PC-3 (cell line): ENCODE measurements around the gene APOA4. TPM values are rescaled to one million over a fixed set of nuclear protein-coding genes. Genes with fewer than 3 reads are reported as not detected.

Source experiments
- ATAC-seq: fragments of 200-7000 bp; cut with Tn5 transposase; 2 replicates; pipeline ENCODE4 v1.9.1; 2020; ENCODE audit warnings: mild to moderate bottlenecking, moderate library complexity
- BruUV-seq: library from RNA; stranded (reverse); fragments of 400-500 nt; replicated peaks from 2 replicates; lab custom pipeline; 2021; lab: Mats Ljungman, UMichigan
- CTCF ChIA-PET: fragments of 300-600 bp; sonication (Branson Sonifier 250); formaldehyde crosslinking; loops from one replicate; lab custom pipeline; 2022; ENCODE audit warnings: antibody characterized with exemption; lab: Charles Lee
- POLR2A ChIA-PET: fragments of 300-600 bp; sonication (Branson Sonifier 250); formaldehyde crosslinking; loops from one replicate; lab custom pipeline; 2022; ENCODE audit warnings: antibody characterized with exemption; ENCODE audit not compliant: unreplicated experiment; lab: Charles Lee
- DNase-seq: peaks from one replicate; pipeline ENCODE4 v3.0.0-alpha.2; 2015
- H2AFZ ChIP-seq: fragments of 300-600 bp; sonication (generic); 2 replicates; pipeline ENCODE4 v1.6.0; 2016; ENCODE audit warnings: antibody characterized with exemption, low read length
- H3F3A ChIP-seq: fragments of 300-600 bp; sonication (generic); one replicate; pipeline ENCODE4 v1.6.0; 2017; ENCODE audit warnings: antibody characterized with exemption, low read length, control low read depth, mild to moderate bottlenecking; ENCODE audit not compliant: unreplicated experiment
- H3K27ac ChIP-seq: fragments of 300-600 bp; sonication (generic); 2 replicates; pipeline ENCODE4 v1.5.1; 2016; ENCODE audit warnings: mild to moderate bottlenecking, low read length
- H3K27me3 ChIP-seq: fragments of 300-600 bp; sonication (generic); 2 replicates; pipeline ENCODE4 v1.6.1; 2016; ENCODE audit warnings: low read length, mixed read lengths
- H3K36me3 ChIP-seq: fragments of 300-600 bp; sonication (generic); 2 replicates; pipeline ENCODE4 v1.6.1; 2016; ENCODE audit warnings: low read depth, mixed run types, low read length, mixed read lengths
- H3K4me1 ChIP-seq: fragments of 300-600 bp; sonication (generic); 2 replicates; pipeline ENCODE4 v1.5.1; 2016; ENCODE audit warnings: low read length; ENCODE audit not compliant: insufficient read depth
- H3K4me2 ChIP-seq: fragments of 300-600 bp; sonication (generic); 2 replicates; pipeline ENCODE4 v1.6.0; 2016; ENCODE audit warnings: low read length
- H3K4me3 ChIP-seq: fragments of 300-600 bp; sonication (generic); 2 replicates; pipeline ENCODE4 v1.5.1; 2016; ENCODE audit warnings: mild to moderate bottlenecking, low read length, mixed read lengths
- H3K79me2 ChIP-seq: fragments of 300-600 bp; sonication (generic); 2 replicates; pipeline ENCODE4 v1.6.1; 2017; ENCODE audit warnings: low read length, mixed read lengths
- H3K9ac ChIP-seq: fragments of 300-600 bp; sonication (generic); 2 replicates; pipeline ENCODE4 v1.6.0; 2016; ENCODE audit warnings: mild to moderate bottlenecking, low read length
- H3K9me2 ChIP-seq: fragments of 300-600 bp; sonication (generic); replicated peaks from 2 replicates; pipeline ENCODE4 v1.6.1; 2016; ENCODE audit warnings: mixed run types, low read length, mixed read lengths
- H3K9me3 ChIP-seq: fragments of 300-600 bp; sonication (generic); 2 replicates; pipeline ENCODE4 v1.6.1; 2016; ENCODE audit warnings: low read length, mixed read lengths
- H4K20me1 ChIP-seq: fragments of 300-600 bp; sonication (generic); 2 replicates; pipeline ENCODE4 v1.6.1; 2016; ENCODE audit warnings: low read length, mixed read lengths
- EZH2 ChIP-seq: fragments of 300-600 bp; sonication (generic); IDR thresholded peaks from one replicate; pipeline ENCODE4 v1.6.1; 2017; ENCODE audit warnings: antibody characterized with exemption, mild to moderate bottlenecking, low read length; ENCODE audit not compliant: unreplicated experiment
- EZH2phosphoT487 ChIP-seq: fragments of 300-600 bp; sonication (generic); IDR thresholded peaks from 2 replicates; pipeline ENCODE4 v1.6.1; 2018; ENCODE audit warnings: mild to moderate bottlenecking, antibody characterized with exemption, low read length, borderline replicate concordance
- intact Hi-C: fragments of 100-400 bp; cut with micrococcal nuclease; formaldehyde crosslinking; loops from 2 replicates; pipeline ENCODE4 v1.9.0; 2023
- total RNA-seq: library from RNA; depleted of rRNA; stranded (reverse); fragments of >200 nt; gene quantifications from 2 replicates; pipeline ENCODE4 v1.2.3, GENCODE V29; 2014
- TF ChIP-seq, protein P1 (sequence below): fragments of 300-600 bp; sonication (generic); conservative IDR thresholded peaks from 2 replicates; pipeline ENCODE4 v1.5.1; 2017; ENCODE audit warnings: antibody characterized with exemption, low read depth, mild to moderate bottlenecking, low read length

Gene APOA4
- total RNA-seq, 1 experiment from 2014 or later: not detected

DNA sequence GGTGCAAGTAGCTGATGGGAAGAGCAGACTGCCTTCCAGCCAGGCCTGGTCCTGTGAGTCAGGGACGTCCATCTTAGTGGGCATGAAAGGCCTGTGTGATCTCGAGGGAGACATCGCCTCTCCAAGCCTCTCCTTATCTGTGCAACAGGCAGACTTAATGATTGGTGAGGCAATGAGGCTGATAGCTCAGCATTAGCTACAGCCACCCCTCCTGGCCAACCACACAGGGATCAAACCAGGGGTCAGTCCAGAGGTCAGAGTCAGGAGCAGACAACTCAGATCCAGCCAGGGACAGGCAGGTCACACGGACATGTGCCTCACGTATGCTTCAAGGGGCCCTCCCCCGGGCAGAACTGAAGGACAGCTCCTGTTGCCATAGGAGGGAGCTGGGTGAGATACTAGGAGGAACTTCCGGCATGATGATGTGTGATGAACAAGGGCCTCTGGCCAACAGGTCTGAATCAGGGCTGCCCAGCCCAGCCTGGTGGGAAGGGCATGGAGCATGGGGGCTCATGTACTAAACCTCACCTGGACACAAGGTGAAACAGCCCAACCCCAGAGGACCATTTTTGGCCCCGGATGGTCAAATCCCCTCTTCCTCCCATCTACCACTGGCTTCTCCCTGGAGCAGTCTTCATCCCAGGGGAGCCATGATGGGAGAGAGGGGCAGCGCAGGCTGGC, 3.8 kb upstream of the APOA4 start:
- no peak overlapping the region for H3K4me3 ChIP-seq
- no peak overlapping the region for H3K4me2 ChIP-seq
- no peak overlapping the region for H2AFZ ChIP-seq
- POLR2A ChIA-PET: no interaction called here
- no peak overlapping the region for H3K9ac ChIP-seq
- no peaks in the 10 kb centered on the region for H3K4me1 ChIP-seq
- TF ChIP-seq EZH2phosphoT487 (no peak), EZH2 (no peak)
- TF ChIP-seq, protein P1, sequence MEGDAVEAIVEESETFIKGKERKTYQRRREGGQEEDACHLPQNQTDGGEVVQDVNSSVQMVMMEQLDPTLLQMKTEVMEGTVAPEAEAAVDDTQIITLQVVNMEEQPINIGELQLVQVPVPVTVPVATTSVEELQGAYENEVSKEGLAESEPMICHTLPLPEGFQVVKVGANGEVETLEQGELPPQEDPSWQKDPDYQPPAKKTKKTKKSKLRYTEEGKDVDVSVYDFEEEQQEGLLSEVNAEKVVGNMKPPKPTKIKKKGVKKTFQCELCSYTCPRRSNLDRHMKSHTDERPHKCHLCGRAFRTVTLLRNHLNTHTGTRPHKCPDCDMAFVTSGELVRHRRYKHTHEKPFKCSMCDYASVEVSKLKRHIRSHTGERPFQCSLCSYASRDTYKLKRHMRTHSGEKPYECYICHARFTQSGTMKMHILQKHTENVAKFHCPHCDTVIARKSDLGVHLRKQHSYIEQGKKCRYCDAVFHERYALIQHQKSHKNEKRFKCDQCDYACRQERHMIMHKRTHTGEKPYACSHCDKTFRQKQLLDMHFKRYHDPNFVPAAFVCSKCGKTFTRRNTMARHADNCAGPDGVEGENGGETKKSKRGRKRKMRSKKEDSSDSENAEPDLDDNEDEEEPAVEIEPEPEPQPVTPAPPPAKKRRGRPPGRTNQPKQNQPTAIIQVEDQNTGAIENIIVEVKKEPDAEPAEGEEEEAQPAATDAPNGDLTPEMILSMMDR: no peak
- intact Hi-C loops: no loop called here
- DNase-seq (no peak), ATAC-seq (no peak)
- H3K27me3 ChIP-seq: no peaks in the 10 kb centered on the region
- H4K20me1 ChIP-seq: no peaks in the 10 kb centered on the region
- CTCF ChIA-PET: no interaction called here
- no peaks in the 10 kb centered on the region for H3K9me2 ChIP-seq
- no peaks in the 10 kb centered on the region for H3K79me2 ChIP-seq
- BruUV-seq: no TSS peak
- no peaks in the 10 kb centered on the region for H3F3A ChIP-seq
- no peaks in the 10 kb centered on the region for H3K9me3 ChIP-seq
- H3K36me3 ChIP-seq: no peaks in the 10 kb centered on the region
- no peak overlapping the region for H3K27ac ChIP-seq

GRCh38 chr11:116825854-116826750, 3.0 kb upstream of the APOA4 start:
- H3K27me3 ChIP-seq: no peaks in the 10 kb centered on the region
- H3K9ac ChIP-seq: no peak overlapping the region
- H3K9me3 ChIP-seq: no peaks in the 10 kb centered on the region
- H4K20me1 ChIP-seq: no peaks in the 10 kb centered on the region
- intact Hi-C loops: no loop called here
- no peaks in the 10 kb centered on the region for H3F3A ChIP-seq
- H3K4me2 ChIP-seq: no peak overlapping the region
- H3K4me1 ChIP-seq: no peaks in the 10 kb centered on the region
- no peak overlapping the region for H3K4me3 ChIP-seq
- ATAC-seq (no peak), DNase-seq (no peak)
- no peak overlapping the region for H3K27ac ChIP-seq
- TF ChIP-seq, protein P1: no peak
- no peak for TF ChIP-seq EZH2phosphoT487
- TF ChIP-seq EZH2: no peak
- ChIA-PET POLR2A (no interaction called here), CTCF (no interaction called here)
- H2AFZ ChIP-seq: no peak overlapping the region
- no peaks in the 10 kb centered on the region for H3K79me2 ChIP-seq
- H3K36me3 ChIP-seq: no peaks in the 10 kb centered on the region
- BruUV-seq: no TSS peak
- no peaks in the 10 kb centered on the region for H3K9me2 ChIP-seq
